Loucy (cell line): ENCODE data around the gene KCTD6.

Experiments
- H2AFZ ChIP-seq: fragments of 200-600 bp; sonication (generic); 2 replicates; pipeline ENCODE4 v1.6.0; 2016; ENCODE audit warnings: antibody characterized with exemption, mild to moderate bottlenecking, low read length, moderate library complexity
- H3F3A ChIP-seq: fragments of 200-600 bp; 2 replicates; pipeline ENCODE4 v1.6.0; 2016; ENCODE audit warnings: antibody characterized with exemption, low read depth, mild to moderate bottlenecking
- H3K27me3 ChIP-seq: fragments of 200-600 bp; sonication (generic); 2 replicates; pipeline ENCODE4 v1.6.1; 2014; ENCODE audit warnings: low read length, mild to moderate bottlenecking; ENCODE audit not compliant: insufficient read depth, poor library complexity, severe bottlenecking
- H3K36me3 ChIP-seq: fragments of 200-600 bp; sonication (generic); 2 replicates; pipeline ENCODE4 v1.6.1; 2016; ENCODE audit warnings: low read length; ENCODE audit not compliant: insufficient read depth
- H3K4me1 ChIP-seq: fragments of 200-600 bp; sonication (generic); 2 replicates; pipeline ENCODE4 v1.5.1; 2014; ENCODE audit warnings: low read length, mild to moderate bottlenecking; ENCODE audit not compliant: insufficient read depth, poor library complexity, severe bottlenecking
- H3K4me2 ChIP-seq: fragments of 200-600 bp; sonication (generic); 2 replicates; pipeline ENCODE4 v1.6.0; 2014; ENCODE audit warnings: antibody characterized with exemption, low read length, low read depth, mild to moderate bottlenecking; ENCODE audit not compliant: poor library complexity, severe bottlenecking
- H3K4me3 ChIP-seq: fragments of 200-600 bp; sonication (generic); 2 replicates; pipeline ENCODE4 v1.5.1; 2014; ENCODE audit warnings: low read length, mild to moderate bottlenecking, mixed read lengths; ENCODE audit not compliant: poor library complexity, severe bottlenecking
- H3K79me2 ChIP-seq: fragments of 200-600 bp; sonication (generic); 2 replicates; pipeline ENCODE4 v1.6.1; 2014; ENCODE audit warnings: low read length; ENCODE audit not compliant: insufficient read depth
- H3K9ac ChIP-seq: fragments of 200-600 bp; sonication (generic); 2 replicates; pipeline ENCODE4 v1.6.0; 2014; ENCODE audit warnings: mild to moderate bottlenecking, low read depth, low read length, moderate library complexity; ENCODE audit not compliant: poor library complexity, severe bottlenecking
- H3K9me2 ChIP-seq: fragments of 200-600 bp; sonication (generic); replicated peaks from 2 replicates; pipeline ENCODE4 v1.6.1; 2016; ENCODE audit warnings: low read depth, low read length, mixed read lengths
- H3K9me3 ChIP-seq: fragments of 200-600 bp; sonication (generic); 2 replicates; pipeline ENCODE4 v1.6.1; 2014; ENCODE audit warnings: mild to moderate bottlenecking, antibody characterized with exemption, low read length, low read depth; ENCODE audit not compliant: insufficient read depth
- H4K20me1 ChIP-seq: fragments of 200-600 bp; sonication (generic); 2 replicates; pipeline ENCODE4 v1.6.0; 2014; ENCODE audit warnings: antibody characterized with exemption, low read length, mild to moderate bottlenecking; ENCODE audit not compliant: insufficient read depth, poor library complexity, severe bottlenecking
- CTCF ChIP-seq: fragments of 200-600 bp; sonication (generic); conservative IDR thresholded peaks from 2 replicates; pipeline ENCODE4 v1.5.1; 2014; ENCODE audit warnings: mild to moderate bottlenecking, antibody characterized with exemption, low read length
- EZH2phosphoT487 ChIP-seq: fragments of 200-600 bp; IDR thresholded peaks from 2 replicates; pipeline ENCODE4 v1.6.1; 2018; ENCODE audit warnings: antibody characterized with exemption, mild to moderate bottlenecking, moderate library complexity, borderline replicate concordance

KCTD6 gene

GRCh38 chr3:58534592-58535494, 42.9 kb downstream of the KCTD6 start:
- peak overlapping the region; percentile 71 for H3K9ac ChIP-seq
- peak overlapping the region; percentile 72 for H3K4me2 ChIP-seq
- TF ChIP-seq EZH2phosphoT487 (no peak), CTCF (no peak)
- H3F3A ChIP-seq: no peaks in the 10 kb centered on the region
- H3K9me2 ChIP-seq: no peaks in the 10 kb centered on the region
- H3K27me3 ChIP-seq: no peaks in the 10 kb centered on the region
- H2AFZ ChIP-seq: no peak overlapping the region
- no peaks in the 10 kb centered on the region for H3K79me2 ChIP-seq
- H3K4me1 ChIP-seq: peaks cover 59% of the 10 kb centered on the region
- no peaks in the 10 kb centered on the region for H3K9me3 ChIP-seq
- H3K4me3 ChIP-seq: peak overlapping the region; percentile 62
- no peaks in the 10 kb centered on the region for H4K20me1 ChIP-seq
- no peaks in the 10 kb centered on the region for H3K36me3 ChIP-seq

DNA sequence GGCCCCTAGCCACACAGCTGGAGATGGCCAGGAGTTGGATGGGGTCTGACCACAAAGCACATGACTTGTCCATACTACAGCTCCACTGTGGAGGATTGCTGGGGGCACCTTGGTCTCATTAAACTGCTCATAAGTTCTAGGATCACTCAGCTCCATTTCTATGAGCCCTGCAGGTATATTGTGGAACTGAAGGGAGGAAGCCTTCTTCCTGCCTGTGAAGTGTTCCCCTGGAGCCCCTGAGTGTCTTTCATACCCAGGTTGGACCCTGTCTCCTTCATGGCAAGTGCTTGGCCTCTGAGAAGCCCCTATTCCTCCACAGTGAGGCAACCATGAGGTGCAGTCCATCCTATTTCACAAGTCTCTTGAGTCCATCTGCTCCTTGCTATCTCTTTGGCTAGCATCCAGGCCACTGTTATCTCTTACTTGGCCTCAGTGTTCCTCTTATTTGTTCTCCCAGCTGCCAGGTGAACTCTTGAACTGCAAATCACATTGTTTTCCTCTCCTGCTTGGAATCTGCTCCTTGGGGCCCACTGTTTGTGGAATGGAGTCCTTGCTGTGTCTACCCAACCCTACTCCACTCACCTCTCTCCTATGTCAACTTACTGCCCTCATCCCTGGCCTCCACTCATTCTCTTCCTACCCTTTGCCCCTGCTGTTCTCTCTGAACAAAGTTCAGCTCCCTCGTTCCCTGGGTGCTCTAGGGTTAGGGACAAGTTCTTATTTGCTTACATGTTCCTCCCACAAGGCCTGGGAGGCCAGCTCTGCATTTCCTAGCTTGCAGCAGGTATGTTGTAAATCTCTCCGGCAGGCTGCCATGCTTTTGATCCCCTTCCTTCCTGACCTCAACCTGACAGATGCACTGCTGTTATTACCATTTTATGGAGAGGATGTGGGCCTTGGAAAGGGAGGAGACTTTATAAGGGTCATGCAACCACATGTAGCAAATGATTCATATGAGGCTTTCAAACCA, 43.9 kb downstream of the KCTD6 start:
- H3K4me2 ChIP-seq: peak overlapping the region; percentile 72
- no peaks in the 10 kb centered on the region for H3F3A ChIP-seq
- H3K4me1 ChIP-seq: peaks cover 64% of the 10 kb centered on the region
- no peak overlapping the region for H2AFZ ChIP-seq
- H3K4me3 ChIP-seq: peak overlapping the region; percentile 62
- H3K9me2 ChIP-seq: no peaks in the 10 kb centered on the region
- H4K20me1 ChIP-seq: no peaks in the 10 kb centered on the region
- no peaks in the 10 kb centered on the region for H3K79me2 ChIP-seq
- peak overlapping the region; percentile 71 for H3K9ac ChIP-seq
- no peaks in the 10 kb centered on the region for H3K27me3 ChIP-seq
- no peaks in the 10 kb centered on the region for H3K36me3 ChIP-seq
- TF ChIP-seq EZH2phosphoT487 (no peak), CTCF (no peak)
- H3K9me3 ChIP-seq: no peaks in the 10 kb centered on the region

- H3K36me3 ChIP-seq: no peaks in the 10 kb centered on the region
- peak within 1 kb of the TSS; percentile 72 for H3K4me2 ChIP-seq
- TF ChIP-seq CTCF (no peak), EZH2phosphoT487 (no peak)
- H3K27me3 ChIP-seq: no peaks in the 10 kb centered on the region
- H2AFZ ChIP-seq: peak within 1 kb of the TSS; percentile 48
- no peaks in the 10 kb centered on the region for H3K9me2 ChIP-seq
- peak within 1 kb of the TSS; percentile 71 for H3K9ac ChIP-seq
- no peaks in the 10 kb centered on the region for H3K9me3 ChIP-seq
- peaks cover 64% of the 10 kb centered on the region for H3K4me1 ChIP-seq
- H3K79me2 ChIP-seq: no peaks in the 10 kb centered on the region
- no peaks in the 10 kb centered on the region for H3F3A ChIP-seq
- peak within 1 kb of the TSS; percentile 62 for H3K4me3 ChIP-seq
- H4K20me1 ChIP-seq: no peaks in the 10 kb centered on the region
These were observed 44.9 kb downstream of the KCTD6 start, which contains the start of gene ACOX2 for GRCh38 chr3:58536501-58537411. Gene ACOX2, minus strand, starts transcription at chr3:58537190. Its CDS starts 2,084 bp downstream, at chr3:58535106.
